Measurements from ENCODE around the gene PHKG2.

PHKG2 gene

GRCh38 chr16:30797670-30798309 is 49.6 kb downstream of the PHKG2 start:
- DNase-seq (ENCODE audit: low read depth in 2 of 2): no peak

Measured in stimulated activated CD8-positive, alpha-beta memory T cell treated with anti-CD3 and anti-CD28 coated beads, Interleukin-15, amount 100 ng/mL, for 48 hours (primary cell).